IMR-90 (cell line): ENCODE results near the gene PDZD2. TPM values are rescaled to one million over a fixed set of nuclear protein-coding genes. Genes with fewer than 3 reads are reported as not detected.

Experiments used
- ATAC-seq: fragments of 200-7000 bp; cut with Tn5 transposase; 2 replicates; pipeline ENCODE4 v1.9.1; 2020; ENCODE audit warnings: low read depth, mild to moderate bottlenecking, moderate library complexity
- BruUV-seq: library from RNA; stranded (reverse); fragments of 400-500 nt; replicated peaks from 2 replicates; lab custom pipeline; 2021; lab: Mats Ljungman, UMichigan
- CTCF ChIA-PET: fragments of 300-600 bp; formaldehyde crosslinking; extraction: SDS; loops from one replicate; lab custom pipeline; 2021; ENCODE audit warnings: antibody characterized with exemption; lab: Yijun Ruan, JAX
- POLR2A ChIA-PET: fragments of 300-600 bp; sonication (Branson Sonifier 250); formaldehyde crosslinking; loops from one replicate; lab custom pipeline; 2022; ENCODE audit warnings: antibody characterized with exemption; ENCODE audit not compliant: unreplicated experiment; lab: Charles Lee
- DNase-seq: peaks from one replicate; pipeline ENCODE4 v3.0.0; 2013
- H2AFZ ChIP-seq: replicated peaks from 2 replicates; pipeline ENCODE3; 2013; ENCODE audit warnings: low read length, mild to moderate bottlenecking; ENCODE audit not compliant: poor library complexity
- H2AK5ac ChIP-seq: 2 replicates; pipeline ENCODE4 v1.6.1; 2013; ENCODE audit warnings: low read depth, low read length, inconsistent platforms
- H2AK9ac ChIP-seq: replicated peaks from 2 replicates; pipeline ENCODE3; 2013; ENCODE audit warnings: mild to moderate bottlenecking, low read depth, low read length, moderate library complexity; ENCODE audit not compliant: poor library complexity
- H2BK120ac ChIP-seq: 2 replicates; pipeline ENCODE4 v1.6.1; 2013; ENCODE audit warnings: low read depth, low read length, inconsistent platforms
- H2BK15ac ChIP-seq: 3 replicates; pipeline ENCODE4 v1.6.1; 2013; ENCODE audit warnings: low read depth, low read length, inconsistent platforms
- H2BK20ac ChIP-seq: 2 replicates; pipeline ENCODE4 v1.6.1; 2013; ENCODE audit warnings: low read depth, mild to moderate bottlenecking, inconsistent platforms, low read length, moderate library complexity
- H2BK5ac ChIP-seq: 2 replicates; pipeline ENCODE4 v1.6.1; 2013; ENCODE audit warnings: mild to moderate bottlenecking, low read depth, low read length, inconsistent platforms; ENCODE audit not compliant: poor library complexity, severe bottlenecking
- H3K14ac ChIP-seq: replicated peaks from 2 replicates; pipeline ENCODE4 v1.6.1; 2013; ENCODE audit warnings: low read depth, low read length, inconsistent platforms
- H3K18ac ChIP-seq: 2 replicates; pipeline ENCODE4 v1.6.1; 2013; ENCODE audit warnings: low read depth, low read length, control low read depth
- H3K23ac ChIP-seq: 2 replicates; pipeline ENCODE4 v1.6.1; 2013; ENCODE audit warnings: low read depth, low read length, inconsistent platforms
- H3K27ac ChIP-seq: 2 replicates; pipeline ENCODE4 v1.5.1; 2013; ENCODE audit warnings: mild to moderate bottlenecking, control low read depth, low read length; ENCODE audit not compliant: insufficient read depth
- H3K27me3 ChIP-seq: 2 replicates; pipeline ENCODE4 v1.6.1; 2013; ENCODE audit warnings: low read length; ENCODE audit not compliant: control insufficient read depth, insufficient read depth
- H3K36me3 ChIP-seq: 2 replicates; pipeline ENCODE4 v1.6.1; 2013; ENCODE audit warnings: low read length, mixed read lengths; ENCODE audit not compliant: control insufficient read depth, insufficient read depth
- H3K4ac ChIP-seq: 2 replicates; pipeline ENCODE4 v1.6.1; 2013; ENCODE audit warnings: low read depth, low read length, inconsistent platforms
- H3K4me1 ChIP-seq: 2 replicates; pipeline ENCODE4 v1.6.1; 2013; ENCODE audit warnings: low read length, mixed read lengths; ENCODE audit not compliant: control insufficient read depth, insufficient read depth
- H3K4me2 ChIP-seq: 2 replicates; pipeline ENCODE4 v1.6.1; 2013; ENCODE audit warnings: low read depth, mild to moderate bottlenecking, control low read depth, low read length, moderate library complexity
- H3K4me3 ChIP-seq: 2 replicates; pipeline ENCODE4 v1.5.1; 2013; ENCODE audit warnings: low read depth, mild to moderate bottlenecking, control low read depth, low read length, moderate library complexity; ENCODE audit not compliant: insufficient read depth
- H3K56ac ChIP-seq: 2 replicates; pipeline ENCODE4 v1.6.1; 2013; ENCODE audit warnings: low read length, inconsistent platforms; ENCODE audit not compliant: insufficient read depth; ENCODE audit errors: extremely low read depth
- H3K79me1 ChIP-seq, 2 experiments: 2 replicates each; pipeline ENCODE4 v1.6.1; 2013; ENCODE audit warnings: low read length in 2 of 2, inconsistent platforms in 1 of 2, low read depth in 1 of 2
- H3K9ac ChIP-seq: 2 replicates; pipeline ENCODE4 v1.6.1; 2013; ENCODE audit warnings: low read depth, low read length, control low read depth
- H3K9me1 ChIP-seq: 2 replicates; pipeline ENCODE4 v1.6.1; 2013; ENCODE audit warnings: low read length, inconsistent platforms; ENCODE audit not compliant: insufficient read depth
- H3K9me3 ChIP-seq: 2 replicates; pipeline ENCODE4 v1.6.1; 2013; ENCODE audit warnings: low read length; ENCODE audit not compliant: control insufficient read depth, insufficient read depth
- H4K20me1 ChIP-seq: 2 replicates; pipeline ENCODE4 v1.6.1; 2013; ENCODE audit warnings: low read length, inconsistent platforms; ENCODE audit not compliant: insufficient read depth
- H4K5ac ChIP-seq: 2 replicates; pipeline ENCODE4 v1.6.1; 2013; ENCODE audit warnings: mild to moderate bottlenecking, low read depth, low read length, control low read depth
- H4K8ac ChIP-seq, 2 experiments: 2 replicates each; pipeline ENCODE4 v1.6.1; 2013; ENCODE audit warnings: low read depth in 2 of 2, low read length in 2 of 2, control low read depth in 1 of 2, inconsistent platforms in 1 of 2
- H4K91ac ChIP-seq: 2 replicates; pipeline ENCODE4 v1.6.1; 2013; ENCODE audit warnings: low read depth, low read length, inconsistent platforms; ENCODE audit not compliant: insufficient read depth
- BHLHE40 ChIP-seq: fragments of 150-350 bp; IDR thresholded peaks from 2 replicates; pipeline ENCODE4 v1.6.1; 2016; ENCODE audit warnings: mild to moderate bottlenecking, low read depth, low read length
- CTCF ChIP-seq: conservative IDR thresholded peaks from 2 replicates; pipeline ENCODE4 v1.5.1; 2012; ENCODE audit warnings: mild to moderate bottlenecking, low read depth, low read length, improper control_type of control experiment
- ELK1 ChIP-seq: fragments of 150-350 bp; IDR thresholded peaks from 2 replicates; pipeline ENCODE4 v1.6.1; 2016; ENCODE audit warnings: low read depth, mild to moderate bottlenecking, low read length, moderate library complexity, borderline replicate concordance
- MAFK ChIP-seq: IDR thresholded peaks from 2 replicates; pipeline ENCODE4 v1.6.1; 2012; ENCODE audit warnings: low read depth, low read length, improper control_type of control experiment
- MAZ ChIP-seq: IDR thresholded peaks from 2 replicates; pipeline ENCODE4 v1.6.1; 2012; ENCODE audit warnings: low read depth, mild to moderate bottlenecking, low read length, improper control_type of control experiment, moderate library complexity, borderline replicate concordance
- POLR2A ChIP-seq: IDR thresholded peaks from 2 replicates; pipeline ENCODE4 v1.6.1; 2012; ENCODE audit warnings: mild to moderate bottlenecking, low read depth, low read length
- RAD21 ChIP-seq: IDR thresholded peaks from 2 replicates; pipeline ENCODE4 v1.6.1; 2012; ENCODE audit warnings: low read length, improper control_type of control experiment
- SMC3 ChIP-seq: fragments of 150-350 bp; IDR thresholded peaks from 2 replicates; pipeline ENCODE4 v1.6.1; 2016; ENCODE audit warnings: low read depth, mild to moderate bottlenecking, antibody characterized with exemption, low read length, moderate library complexity
- USF2 ChIP-seq: fragments of 150-350 bp; IDR thresholded peaks from 2 replicates; pipeline ENCODE4 v1.6.1; 2017; ENCODE audit warnings: mild to moderate bottlenecking, antibody characterized with exemption, low read length, low read depth
- WGBS, 2 experiments: methylation state at CpG; one replicate each; pipeline versions ENCODE4 v1.1.5 to v1.1.7; 2013; ENCODE audit warnings: missing lambda C conversion rate in 2 of 2; ENCODE audit not compliant: insufficient read length in 1 of 2; ENCODE audit errors: extremely low coverage in 2 of 2; 5-methylcytosine and 5-hydroxymethylcytosine counted together
- dilution Hi-C: fragments of 300-500 bp; cut with HindIII; formaldehyde crosslinking; loops from one replicate; pipeline ENCODE4 v1.14.3; 2018; ENCODE audit warnings: low sequenced_read_pairs; ENCODE audit not compliant: unreplicated experiment
- in situ Hi-C: fragments of 300-500 bp; cut with MboI; formaldehyde crosslinking; loops from 3 replicates; pipeline ENCODE4 v1.14.3; 2019; ENCODE audit warnings: low sequenced_read_pairs, inconsistent platforms, mixed read lengths
- intact Hi-C: fragments of 100-400 bp; cut with micrococcal nuclease; formaldehyde crosslinking; loops from 2 replicates; pipeline ENCODE4 v1.10.0; 2022
- polyA plus RNA-seq, 3 experiments: library from polyadenylated mRNA; depleted of rRNA; stranded (reverse); fragments of >200 nt; gene quantifications; 2 replicates each; pipeline ENCODE4 v1.2.3, GENCODE V29; 2012; ENCODE audit warnings: low replicate concordance in 1 of 3
- total RNA-seq: library from RNA; depleted of rRNA; stranded (reverse); fragments of >200 nt; gene quantifications from 2 replicates; pipeline ENCODE4 v1.2.3, GENCODE V29; 2012

PDZD2 gene
- total and polyA plus RNA-seq, 2 of the 4 experiments (the other 2 are of a cell fraction): under 0.01 to 0.02 TPM

- Histone ChIP-seq H4K91ac (no peak overlapping the region), H4K8ac (no peak overlapping the region), H2BK120ac (no peak overlapping the region), H3K36me3 (peaks cover 11% of the 10 kb centered on the region), H3K79me1 (peaks cover 3 to 48% of the 10 kb centered on the region in 2 experiments; a peak in 3 of 4 replicates), H3K56ac (no peak overlapping the region), H4K5ac (no peak overlapping the region), H2AFZ (no peak overlapping the region), H4K20me1 (peaks cover 88% of the 10 kb centered on the region), H2BK15ac (no peak overlapping the region), H3K9me3 (no peaks in the 10 kb centered on the region), H3K14ac (no peak overlapping the region), H2AK9ac (no peak overlapping the region), H3K23ac (no peak overlapping the region), H2AK5ac (no peak overlapping the region), H3K4me1 (peaks cover 11% of the 10 kb centered on the region), H3K27ac (no peak overlapping the region), H2BK5ac (peak overlapping the region; percentile 30), H3K27me3 (no peaks in the 10 kb centered on the region), H3K4ac (no peak overlapping the region), H3K9ac (no peak overlapping the region), H3K4me2 (no peak overlapping the region; the same call in 1 of the 2 replicates), H3K18ac (no peak overlapping the region), H3K9me1 (peaks cover 11% of the 10 kb centered on the region), H2BK20ac (no peak overlapping the region), H3K4me3 (no peak overlapping the region)
- WGBS, 2 experiments: no CpG with 5 or more reads among the region's 1 CpG
- no peak for TF ChIP-seq RAD21
- no peak for TF ChIP-seq POLR2A
- TF ChIP-seq ELK1: no peak
- no peak for TF ChIP-seq MAZ
- no peak for TF ChIP-seq BHLHE40
- no peak for TF ChIP-seq SMC3
- TF ChIP-seq USF2: no peak
- no peak for TF ChIP-seq CTCF
- TF ChIP-seq MAFK: no peak
- no TSS peak for BruUV-seq
- dilution Hi-C loops: no loop called here
- ChIA-PET CTCF (no interaction called here), POLR2A (no interaction called here)
- in situ Hi-C loops: no loop called here
- DNase-seq (peak; percentile 10), ATAC-seq (peak; percentile 30; the same call in 1 of the 2 replicates)
- intact Hi-C loops: no loop called here
These were observed 521.3 kb downstream of the PDZD2 start for GRCh38 chr5:32160228-32160627.
